ENCODE measurements around the gene CCNA1. TPM values are rescaled to one million over a fixed set of nuclear protein-coding genes. Genes with fewer than 3 reads are reported as not detected.

CCNA1 gene
- total and polyA plus RNA-seq, 10 of the 15 experiments (the other 5 are each of a cell fraction or from before 2014, with no cell fraction given), result 0.38 to 6.0 (median 1.1) TPM

DNA sequence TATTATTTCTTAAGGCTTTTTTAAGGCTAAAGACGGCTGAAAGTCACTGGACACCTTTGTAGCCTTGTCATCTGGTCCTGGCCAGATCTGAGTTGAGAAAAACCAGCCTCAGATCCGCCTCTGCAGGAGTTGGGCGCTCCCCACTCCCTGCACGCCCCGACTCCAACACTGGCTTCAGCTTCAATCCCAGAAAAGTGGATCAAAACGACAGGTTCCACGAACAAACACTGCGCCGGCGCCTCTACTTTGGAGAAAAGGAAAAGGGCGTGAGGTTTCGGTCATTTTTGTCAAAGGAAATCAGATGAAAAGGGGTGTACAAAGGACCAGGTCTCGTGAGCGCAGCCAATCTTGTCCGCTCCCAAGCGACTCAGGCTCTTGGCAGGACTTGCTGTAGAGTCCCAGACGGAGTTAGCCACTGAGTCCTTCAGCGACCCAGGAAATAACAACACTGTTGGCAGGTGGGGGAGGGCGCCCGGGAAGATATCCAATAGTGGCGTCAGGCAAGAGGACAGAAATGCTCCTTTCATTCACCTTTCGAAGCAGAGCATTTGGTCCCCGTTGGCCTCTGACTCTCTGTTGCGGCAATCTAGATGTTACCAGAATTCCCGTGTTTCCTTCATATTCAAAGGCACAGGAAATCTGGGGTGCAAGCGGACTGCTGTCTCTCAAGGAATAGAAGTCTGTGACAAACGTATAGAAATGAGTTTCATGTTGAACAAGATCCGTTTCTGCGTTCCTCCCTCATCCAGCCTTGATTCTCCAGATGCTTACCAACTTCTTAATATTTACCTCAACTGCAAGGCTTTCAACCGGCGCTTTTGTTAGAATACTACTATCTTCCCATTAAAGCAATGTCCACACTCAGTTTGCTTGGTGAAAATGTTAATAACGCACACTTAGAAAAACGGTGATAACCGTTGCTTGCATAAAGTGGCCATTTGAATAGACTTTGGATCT lies 1.8 kb upstream of the CCNA1 start:
- H3K4me1 ChIP-seq (ENCODE audit: control insufficient read depth, insufficient read depth, low read length), result no peaks in the 10 kb centered on the region
- no peak overlapping the region for H3K4me3 ChIP-seq
- peaks cover 8 to 20% of the 10 kb centered on the region in 2 experiments for H3K27me3 ChIP-seq (replicated peaks in 1 of 2; ENCODE audit: control insufficient read depth in 2 of 2, insufficient read depth in 2 of 2, low read length in 1 of 2)
- H3K36me3 ChIP-seq (ENCODE audit: control insufficient read depth in 2 of 2, insufficient read depth in 2 of 2, low read length in 1 of 2), result no peaks in the 10 kb centered on the region
- SMC1A ChIA-PET (ENCODE audit: uncharacterized antibody, unreplicated experiment), result no interaction called here
- 35% methylated on average over 32 of the region's 34 CpGs for WGBS (ENCODE audit: insufficient coverage, insufficient replicate concordance, low lambda C conversion rate, missing lambda C conversion rate)
- H3K9me3 ChIP-seq (replicated peaks; ENCODE audit: control insufficient read depth, insufficient read depth, low read length), result no peaks in the 10 kb centered on the region; the same call in 2 of the 3 replicates
- intact Hi-C loops (cut with micrococcal nuclease; ENCODE audit: unreplicated experiment) (no loop called here), in situ Hi-C loops (cut with MboI) (no loop called here)
- DNase-seq (ENCODE audit: low read depth, low spot score) (no peak), ATAC-seq (no peak), FAIRE-seq (no peak)
- H2AFZ ChIP-seq (ENCODE audit: control insufficient read depth, low read depth, low read length), result no peak overlapping the region
- no peak overlapping the region for H3K4me2 ChIP-seq (ENCODE audit: control insufficient read depth, insufficient read depth)
- no TSS peak for BruUV-seq (replicated peaks)
- H3K9ac ChIP-seq (ENCODE audit: control insufficient read depth, insufficient read depth, low read length), result no peak overlapping the region
- CTCF ChIA-PET, result no interaction called here
- POLR2A ChIA-PET, result no interaction called here
- H4K20me1 ChIP-seq (ENCODE audit: control insufficient read depth, insufficient read depth), result no peaks in the 10 kb centered on the region
- no peaks in the 10 kb centered on the region for H3K79me2 ChIP-seq (ENCODE audit: control insufficient read depth, insufficient read depth, low read length)
- RAD21 ChIA-PET (ENCODE audit: unreplicated experiment), result no interaction called here
- no peak overlapping the region for H3K27ac ChIP-seq (ENCODE audit: control insufficient read depth, insufficient read depth)
- TF ChIP-seq, protein P1, sequence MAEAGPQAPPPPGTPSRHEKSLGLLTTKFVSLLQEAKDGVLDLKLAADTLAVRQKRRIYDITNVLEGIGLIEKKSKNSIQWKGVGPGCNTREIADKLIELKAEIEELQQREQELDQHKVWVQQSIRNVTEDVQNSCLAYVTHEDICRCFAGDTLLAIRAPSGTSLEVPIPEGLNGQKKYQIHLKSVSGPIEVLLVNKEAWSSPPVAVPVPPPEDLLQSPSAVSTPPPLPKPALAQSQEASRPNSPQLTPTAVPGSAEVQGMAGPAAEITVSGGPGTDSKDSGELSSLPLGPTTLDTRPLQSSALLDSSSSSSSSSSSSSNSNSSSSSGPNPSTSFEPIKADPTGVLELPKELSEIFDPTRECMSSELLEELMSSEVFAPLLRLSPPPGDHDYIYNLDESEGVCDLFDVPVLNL (IDR thresholded peaks at IDR 0.05; ENCODE audit: low read depth, low read length), result no peak
- TF ChIP-seq, protein P2, sequence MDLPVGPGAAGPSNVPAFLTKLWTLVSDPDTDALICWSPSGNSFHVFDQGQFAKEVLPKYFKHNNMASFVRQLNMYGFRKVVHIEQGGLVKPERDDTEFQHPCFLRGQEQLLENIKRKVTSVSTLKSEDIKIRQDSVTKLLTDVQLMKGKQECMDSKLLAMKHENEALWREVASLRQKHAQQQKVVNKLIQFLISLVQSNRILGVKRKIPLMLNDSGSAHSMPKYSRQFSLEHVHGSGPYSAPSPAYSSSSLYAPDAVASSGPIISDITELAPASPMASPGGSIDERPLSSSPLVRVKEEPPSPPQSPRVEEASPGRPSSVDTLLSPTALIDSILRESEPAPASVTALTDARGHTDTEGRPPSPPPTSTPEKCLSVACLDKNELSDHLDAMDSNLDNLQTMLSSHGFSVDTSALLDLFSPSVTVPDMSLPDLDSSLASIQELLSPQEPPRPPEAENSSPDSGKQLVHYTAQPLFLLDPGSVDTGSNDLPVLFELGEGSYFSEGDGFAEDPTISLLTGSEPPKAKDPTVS (IDR thresholded peaks at IDR 0.05; ENCODE audit: low read depth, low read length), result no peak
- no peak for TF ChIP-seq CBX5 (IDR thresholded peaks at IDR 0.05; ENCODE audit: low read depth)
- TF ChIP-seq PAX5 (IDR thresholded peaks at IDR 0.05; ENCODE audit: borderline replicate concordance, low read depth, low read length), result no peak
- no peak for TF ChIP-seq WRNIP1 (IDR thresholded peaks at IDR 0.05; ENCODE audit: borderline replicate concordance, low read depth, low read length)
- no peak for TF ChIP-seq BMI1 (IDR thresholded peaks at IDR 0.05; ENCODE audit: borderline replicate concordance)
- no peak for TF ChIP-seq ZZZ3 (IDR thresholded peaks at IDR 0.05; ENCODE audit: control insufficient read depth, insufficient read length, low read depth)
- no peak for TF ChIP-seq SREBF1 (IDR thresholded peaks at IDR 0.05; ENCODE audit: low read length)
- TF ChIP-seq, protein P3, sequence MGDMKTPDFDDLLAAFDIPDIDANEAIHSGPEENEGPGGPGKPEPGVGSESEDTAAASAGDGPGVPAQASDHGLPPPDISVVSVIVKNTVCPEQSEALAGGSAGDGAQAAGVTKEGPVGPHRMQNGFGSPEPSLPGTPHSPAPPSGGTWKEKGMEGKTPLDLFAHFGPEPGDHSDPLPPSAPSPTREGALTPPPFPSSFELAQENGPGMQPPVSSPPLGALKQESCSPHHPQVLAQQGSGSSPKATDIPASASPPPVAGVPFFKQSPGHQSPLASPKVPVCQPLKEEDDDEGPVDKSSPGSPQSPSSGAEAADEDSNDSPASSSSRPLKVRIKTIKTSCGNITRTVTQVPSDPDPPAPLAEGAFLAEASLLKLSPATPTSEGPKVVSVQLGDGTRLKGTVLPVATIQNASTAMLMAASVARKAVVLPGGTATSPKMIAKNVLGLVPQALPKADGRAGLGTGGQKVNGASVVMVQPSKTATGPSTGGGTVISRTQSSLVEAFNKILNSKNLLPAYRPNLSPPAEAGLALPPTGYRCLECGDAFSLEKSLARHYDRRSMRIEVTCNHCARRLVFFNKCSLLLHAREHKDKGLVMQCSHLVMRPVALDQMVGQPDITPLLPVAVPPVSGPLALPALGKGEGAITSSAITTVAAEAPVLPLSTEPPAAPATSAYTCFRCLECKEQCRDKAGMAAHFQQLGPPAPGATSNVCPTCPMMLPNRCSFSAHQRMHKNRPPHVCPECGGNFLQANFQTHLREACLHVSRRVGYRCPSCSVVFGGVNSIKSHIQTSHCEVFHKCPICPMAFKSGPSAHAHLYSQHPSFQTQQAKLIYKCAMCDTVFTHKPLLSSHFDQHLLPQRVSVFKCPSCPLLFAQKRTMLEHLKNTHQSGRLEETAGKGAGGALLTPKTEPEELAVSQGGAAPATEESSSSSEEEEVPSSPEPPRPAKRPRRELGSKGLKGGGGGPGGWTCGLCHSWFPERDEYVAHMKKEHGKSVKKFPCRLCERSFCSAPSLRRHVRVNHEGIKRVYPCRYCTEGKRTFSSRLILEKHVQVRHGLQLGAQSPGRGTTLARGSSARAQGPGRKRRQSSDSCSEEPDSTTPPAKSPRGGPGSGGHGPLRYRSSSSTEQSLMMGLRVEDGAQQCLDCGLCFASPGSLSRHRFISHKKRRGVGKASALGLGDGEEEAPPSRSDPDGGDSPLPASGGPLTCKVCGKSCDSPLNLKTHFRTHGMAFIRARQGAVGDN (IDR thresholded peaks at IDR 0.05), result no peak
- TF ChIP-seq RCOR1 (conservative IDR thresholded peaks at IDR 0.05; ENCODE audit: low read depth, low read length), result no peak
- TF ChIP-seq, protein P4, sequence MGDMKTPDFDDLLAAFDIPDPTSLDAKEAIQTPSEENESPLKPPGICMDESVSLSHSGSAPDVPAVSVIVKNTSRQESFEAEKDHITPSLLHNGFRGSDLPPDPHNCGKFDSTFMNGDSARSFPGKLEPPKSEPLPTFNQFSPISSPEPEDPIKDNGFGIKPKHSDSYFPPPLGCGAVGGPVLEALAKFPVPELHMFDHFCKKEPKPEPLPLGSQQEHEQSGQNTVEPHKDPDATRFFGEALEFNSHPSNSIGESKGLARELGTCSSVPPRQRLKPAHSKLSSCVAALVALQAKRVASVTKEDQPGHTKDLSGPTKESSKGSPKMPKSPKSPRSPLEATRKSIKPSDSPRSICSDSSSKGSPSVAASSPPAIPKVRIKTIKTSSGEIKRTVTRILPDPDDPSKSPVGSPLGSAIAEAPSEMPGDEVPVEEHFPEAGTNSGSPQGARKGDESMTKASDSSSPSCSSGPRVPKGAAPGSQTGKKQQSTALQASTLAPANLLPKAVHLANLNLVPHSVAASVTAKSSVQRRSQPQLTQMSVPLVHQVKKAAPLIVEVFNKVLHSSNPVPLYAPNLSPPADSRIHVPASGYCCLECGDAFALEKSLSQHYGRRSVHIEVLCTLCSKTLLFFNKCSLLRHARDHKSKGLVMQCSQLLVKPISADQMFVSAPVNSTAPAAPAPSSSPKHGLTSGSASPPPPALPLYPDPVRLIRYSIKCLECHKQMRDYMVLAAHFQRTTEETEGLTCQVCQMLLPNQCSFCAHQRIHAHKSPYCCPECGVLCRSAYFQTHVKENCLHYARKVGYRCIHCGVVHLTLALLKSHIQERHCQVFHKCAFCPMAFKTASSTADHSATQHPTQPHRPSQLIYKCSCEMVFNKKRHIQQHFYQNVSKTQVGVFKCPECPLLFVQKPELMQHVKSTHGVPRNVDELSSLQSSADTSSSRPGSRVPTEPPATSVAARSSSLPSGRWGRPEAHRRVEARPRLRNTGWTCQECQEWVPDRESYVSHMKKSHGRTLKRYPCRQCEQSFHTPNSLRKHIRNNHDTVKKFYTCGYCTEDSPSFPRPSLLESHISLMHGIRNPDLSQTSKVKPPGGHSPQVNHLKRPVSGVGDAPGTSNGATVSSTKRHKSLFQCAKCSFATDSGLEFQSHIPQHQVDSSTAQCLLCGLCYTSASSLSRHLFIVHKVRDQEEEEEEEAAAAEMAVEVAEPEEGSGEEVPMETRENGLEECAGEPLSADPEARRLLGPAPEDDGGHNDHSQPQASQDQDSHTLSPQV (IDR thresholded peaks at IDR 0.05), result no peak
- TF ChIP-seq TCF3 (IDR thresholded peaks at IDR 0.05; ENCODE audit: borderline replicate concordance, insufficient read depth, low read depth, low read length), result no peak

Measured in GM12878 (cell line).